GM23248 (cell line): ENCODE data around the gene MAML2.

Source experiments
- EZH2 ChIP-seq: fragments of 200-600 bp; sonication (generic); IDR thresholded peaks from 2 replicates; pipeline ENCODE4 v1.6.1; 2018; ENCODE audit warnings: antibody characterized with exemption, mild to moderate bottlenecking; ENCODE audit not compliant: insufficient read depth, poor library complexity, severe bottlenecking
- EZH2phosphoT487 ChIP-seq: fragments of 200-600 bp; sonication (generic); IDR thresholded peaks from 2 replicates; pipeline ENCODE4 v1.6.1; 2018; ENCODE audit warnings: antibody characterized with exemption, moderate library complexity, mild to moderate bottlenecking, low read depth; ENCODE audit not compliant: insufficient read depth

DNA sequence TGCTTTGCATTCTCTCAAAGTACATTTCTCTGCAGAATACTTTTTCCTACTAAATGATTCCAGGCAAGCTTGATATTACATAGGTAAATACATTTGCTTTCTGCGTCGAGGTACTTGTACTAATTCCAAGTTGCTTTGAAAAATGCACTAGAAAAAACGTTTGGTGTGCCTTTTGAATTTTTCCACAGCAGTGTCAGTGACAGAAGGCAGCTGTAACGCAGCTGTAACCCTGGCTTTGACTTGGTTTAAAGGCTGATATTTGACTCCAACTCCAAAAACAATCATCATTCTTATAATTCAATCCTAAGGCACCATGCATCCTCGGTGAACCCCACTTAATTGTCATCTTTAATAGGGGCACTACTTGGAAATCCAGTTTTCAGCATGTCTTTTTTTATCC lies 125.0 kb downstream of the MAML2 start:
- TF ChIP-seq EZH2phosphoT487 (no peak), EZH2 (no peak)
